GM18517 (cell line): ENCODE data around the gene CA5A.

Experiments used
- ATAC-seq: cut with Tn5 transposase; IDR thresholded peaks from one replicate; pipeline ENCODE4 v1.9.1; 2021; ENCODE audit warnings: mild to moderate bottlenecking, moderate library complexity; ENCODE audit not compliant: unreplicated experiment

The CA5A gene

DNA sequence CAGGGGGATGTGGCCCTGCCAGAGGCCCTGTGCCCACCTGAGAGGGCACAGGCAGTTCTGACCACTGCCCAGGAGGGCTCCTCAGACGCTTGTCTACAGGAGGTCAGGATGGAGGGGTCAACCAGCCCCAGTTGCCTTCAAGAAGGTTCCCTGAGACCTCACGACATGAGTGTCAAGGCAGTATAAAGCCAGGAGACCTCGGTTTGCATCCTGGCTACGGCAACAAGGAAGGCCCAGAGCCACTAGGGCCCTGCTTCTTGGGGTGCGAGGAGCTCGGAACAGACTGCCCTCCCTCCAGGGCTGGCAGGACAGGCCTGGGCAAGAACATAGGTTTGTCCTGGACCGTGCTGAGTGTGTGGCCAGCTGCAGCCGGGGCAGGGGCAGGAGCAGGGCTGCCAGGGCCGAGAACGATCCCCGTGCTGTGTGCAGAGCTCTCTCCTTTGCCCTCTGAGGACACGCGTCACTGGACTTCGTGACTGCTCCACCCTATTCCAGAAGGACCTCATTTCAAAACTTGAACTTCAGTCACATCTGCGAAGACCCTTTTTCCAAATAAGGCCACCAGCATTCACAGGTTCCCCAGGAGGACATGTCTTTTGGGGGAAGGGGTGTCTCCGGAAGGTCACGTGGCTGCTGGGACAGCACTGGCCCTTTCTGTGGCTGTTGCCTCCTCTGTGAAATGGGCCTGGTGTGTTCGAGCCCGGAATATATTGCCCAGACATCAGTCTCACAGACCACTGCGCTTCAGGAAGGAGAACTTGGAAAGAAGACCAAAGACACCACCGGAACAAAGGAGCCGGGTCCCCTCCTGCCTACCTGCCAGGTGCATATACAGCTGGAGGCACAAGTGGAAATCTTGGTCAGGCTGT, 94.8 kb downstream of the CA5A start:
- no peak for ATAC-seq

DNA sequence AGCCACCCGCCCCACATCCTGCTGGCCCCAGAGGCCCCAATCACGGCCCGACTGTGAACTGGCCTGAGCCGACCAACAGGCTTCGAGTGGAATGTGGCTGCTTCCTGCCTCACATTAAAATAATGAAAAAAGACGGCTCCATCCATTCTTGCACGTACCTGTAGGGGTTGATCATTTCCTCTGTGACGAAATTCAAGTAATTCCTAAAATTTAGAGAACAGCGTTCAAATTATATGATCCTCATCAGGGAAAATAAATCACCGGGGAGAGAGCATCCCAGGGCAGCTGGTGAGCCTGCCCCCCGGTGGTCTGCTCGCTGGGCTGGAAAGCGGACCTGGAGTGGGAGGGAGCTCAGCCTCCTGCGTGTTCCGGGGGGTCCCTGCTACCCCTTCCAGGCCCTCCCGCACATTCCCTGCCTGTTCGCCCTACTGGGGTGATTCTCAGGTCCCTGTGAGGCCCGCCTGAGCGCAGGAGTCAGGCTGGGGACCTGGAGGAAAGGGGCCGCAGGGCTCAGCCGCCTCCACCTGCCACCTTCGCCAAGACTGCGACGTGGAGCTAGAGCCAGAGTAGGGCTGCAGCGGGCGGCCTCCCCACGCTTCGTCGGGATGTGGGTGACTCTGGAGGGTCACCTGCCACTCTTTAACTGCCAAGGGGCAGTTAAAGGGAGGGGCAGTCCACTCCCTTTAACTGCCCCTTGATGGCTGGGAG, 95.9 kb downstream of the CA5A start:
- ATAC-seq: no peak

DNA sequence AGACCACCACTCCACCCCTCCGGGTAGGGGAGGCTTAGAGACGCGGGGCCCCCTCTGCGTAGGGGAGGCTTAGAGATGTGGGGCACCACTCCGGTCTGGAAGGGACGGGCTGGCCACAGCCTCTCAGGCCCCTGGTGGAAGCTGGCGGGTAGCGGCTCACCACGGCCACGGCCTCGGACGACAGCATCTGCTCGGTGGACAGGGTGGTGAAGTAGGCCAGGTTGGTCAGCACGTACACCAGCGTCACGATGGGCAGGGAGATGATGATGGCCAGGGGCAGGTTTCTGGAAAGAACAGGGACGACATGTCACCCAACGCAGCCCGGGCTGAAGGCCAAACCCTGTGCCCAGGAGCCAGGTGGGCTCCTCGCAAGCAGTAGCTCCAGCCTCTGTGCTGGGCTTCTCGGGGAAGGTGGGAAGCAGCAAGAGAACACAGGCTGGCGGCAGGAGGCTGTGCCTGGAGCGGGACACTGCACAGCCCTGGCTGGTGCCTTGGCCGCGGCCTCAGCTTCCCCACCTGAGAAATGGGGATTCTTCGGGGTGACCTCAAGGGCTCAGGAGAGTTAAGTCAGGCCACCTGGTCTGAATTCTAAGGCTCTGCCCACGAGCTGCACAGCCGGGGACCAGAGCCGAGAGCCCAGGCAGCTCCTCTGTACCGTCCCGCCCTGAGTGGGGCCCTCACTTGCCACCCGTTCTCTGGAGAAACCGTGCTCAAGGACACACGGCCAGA, 96.6 kb downstream of the CA5A start:
- ATAC-seq: no peak

DNA sequence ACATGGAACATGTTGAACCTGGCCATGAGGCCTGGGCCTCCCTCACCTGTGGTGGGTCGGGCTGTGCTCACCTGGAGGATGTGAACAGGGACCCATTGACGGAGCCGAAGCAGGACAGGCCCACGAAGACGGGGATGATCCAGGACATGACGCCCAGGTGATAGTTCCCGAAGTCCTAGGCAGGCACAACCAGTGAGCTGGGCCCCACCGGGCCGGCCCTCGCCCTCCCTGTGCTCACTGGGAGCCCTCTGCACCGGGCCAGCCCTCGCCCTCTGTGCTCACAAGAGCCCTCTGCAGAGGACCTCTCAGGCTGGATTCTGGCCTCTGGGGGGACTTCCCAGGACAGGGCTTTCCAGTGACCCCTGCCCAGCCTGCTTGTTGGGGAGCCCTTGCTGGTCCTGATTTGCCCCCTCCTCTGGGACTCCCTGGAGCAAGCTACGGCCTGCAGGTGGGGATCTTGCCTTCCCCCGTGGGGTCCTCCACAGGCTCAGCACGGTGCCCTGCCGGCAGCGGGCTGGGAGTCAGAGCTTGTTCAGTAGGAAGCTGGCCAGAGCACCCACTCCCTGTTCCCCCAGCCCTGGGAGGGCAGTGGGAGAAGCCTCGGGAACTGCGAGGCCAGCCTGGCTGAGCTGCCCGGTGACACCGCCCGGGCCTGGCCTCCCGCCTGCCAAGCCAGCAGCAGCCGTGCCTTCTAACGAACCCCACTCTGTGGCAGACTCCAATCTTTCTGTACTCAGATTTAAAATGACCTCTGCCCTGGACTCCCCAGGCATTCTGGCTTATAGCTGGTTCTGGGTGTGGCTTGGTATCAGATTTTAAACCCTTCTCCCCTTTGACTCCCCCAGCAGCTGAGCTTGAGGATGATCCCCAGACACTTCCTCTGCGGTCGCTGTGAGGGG, 97.4 kb downstream of the CA5A start:
- ATAC-seq: no peak
